Neural crest cell (in vitro differentiated cells): ENCODE results near the gene SIGLEC1. TPM values are rescaled to one million over a fixed set of nuclear protein-coding genes. Genes with fewer than 3 reads are reported as not detected.

Source experiments
- DNase-seq: peaks from one replicate; pipeline ENCODE4 v3.0.0; 2021; ENCODE audit warnings: low read depth, mixed read lengths, low spot score
- H3K27ac Mint-ChIP-seq: one replicate; pipeline ENCODE4 v1.8.0; 2021; ENCODE audit warnings: mild to moderate bottlenecking, mixed read lengths; ENCODE audit not compliant: unreplicated experiment
- H3K27me3 Mint-ChIP-seq: 2 replicates; pipeline ENCODE4 v1.8.0; 2021; ENCODE audit warnings: low read depth, mild to moderate bottlenecking, mixed read lengths
- H3K36me3 Mint-ChIP-seq: 2 replicates; pipeline ENCODE4 v1.8.0; 2021; ENCODE audit warnings: low read depth, mild to moderate bottlenecking, mixed read lengths
- H3K4me1 Mint-ChIP-seq: 2 replicates; pipeline ENCODE4 v1.8.0; 2021; ENCODE audit warnings: mixed read lengths
- H3K4me3 Mint-ChIP-seq: one replicate; pipeline ENCODE4 v1.8.0; 2021; ENCODE audit warnings: mild to moderate bottlenecking, mixed read lengths
- H3K9me3 Mint-ChIP-seq: 2 replicates; pipeline ENCODE4 v1.8.0; 2021; ENCODE audit warnings: mixed read lengths
- CTCF ChIP-seq: fragments of 200-600 bp; sonication (generic); conservative IDR thresholded peaks from 2 replicates; pipeline ENCODE4 v1.5.0; 2021; ENCODE audit warnings: antibody characterized with exemption, mild to moderate bottlenecking
- total RNA-seq: library from RNA; stranded (reverse); gene quantifications from 2 replicates; pipeline ENCODE4 v1.2.1, GENCODE V29; 2021

SIGLEC1 gene
- total RNA-seq, 1 donor from 2014 or later, result not detected

- Mint-ChIP-seq H3K4me1 (peaks cover 23% of the 10 kb centered on the region), H3K27me3 (peaks cover 9% of the 10 kb centered on the region), H3K9me3 (no peaks in the 10 kb centered on the region), H3K4me3 (no peak overlapping the region), H3K36me3 (no peaks in the 10 kb centered on the region), H3K27ac (no peak overlapping the region)
- no peak for TF ChIP-seq CTCF
- no peak for DNase-seq
Observed at GRCh38 chr20:3739054-3739925, 26.9 kb upstream of the SIGLEC1 start.

- Mint-ChIP-seq H3K27me3 (peaks cover 2% of the 10 kb centered on the region), H3K4me3 (no peak overlapping the region), H3K36me3 (no peaks in the 10 kb centered on the region), H3K9me3 (no peaks in the 10 kb centered on the region), H3K27ac (no peak overlapping the region), H3K4me1 (peaks cover 21% of the 10 kb centered on the region)
- no peak for DNase-seq
- TF ChIP-seq CTCF, result no peak
Observed at GRCh38 chr20:3738111-3739053, 26.0 kb upstream of the SIGLEC1 start.

- H3K27me3 Mint-ChIP-seq, result peaks cover 10% of the 10 kb centered on the region
- no peak overlapping the region for H3K27ac Mint-ChIP-seq
- no peak for TF ChIP-seq CTCF
- H3K9me3 Mint-ChIP-seq, result no peaks in the 10 kb centered on the region
- no peaks in the 10 kb centered on the region for H3K36me3 Mint-ChIP-seq
- no peak overlapping the region for H3K4me3 Mint-ChIP-seq
- peaks cover 25% of the 10 kb centered on the region for H3K4me1 Mint-ChIP-seq
- DNase-seq, result no peak
Observed at GRCh38 chr20:3735768-3736167, 23.4 kb upstream of the SIGLEC1 start.

- Mint-ChIP-seq H3K4me1 (peaks cover 19% of the 10 kb centered on the region), H3K27me3 (peaks cover 11% of the 10 kb centered on the region), H3K4me3 (no peak overlapping the region), H3K36me3 (no peaks in the 10 kb centered on the region), H3K9me3 (no peaks in the 10 kb centered on the region), H3K27ac (no peak overlapping the region)
- no peak for DNase-seq
- no peak for TF ChIP-seq CTCF
Observed at GRCh38 chr20:3734111-3734843, 21.9 kb upstream of the SIGLEC1 start.
